Measurements from ENCODE around the gene ULK4.
"Not testable (repeated sequence)": the region's sequence is repeated elsewhere in the genome, so short reads cannot be mapped to it uniquely, and the experiment has no call there.

The ULK4 gene

GRCh38 chr3:41580274-41580959, 381.5 kb downstream of the ULK4 start:
- no peak for DNase-seq (ENCODE audit: low read depth, low spot score)

DNA sequence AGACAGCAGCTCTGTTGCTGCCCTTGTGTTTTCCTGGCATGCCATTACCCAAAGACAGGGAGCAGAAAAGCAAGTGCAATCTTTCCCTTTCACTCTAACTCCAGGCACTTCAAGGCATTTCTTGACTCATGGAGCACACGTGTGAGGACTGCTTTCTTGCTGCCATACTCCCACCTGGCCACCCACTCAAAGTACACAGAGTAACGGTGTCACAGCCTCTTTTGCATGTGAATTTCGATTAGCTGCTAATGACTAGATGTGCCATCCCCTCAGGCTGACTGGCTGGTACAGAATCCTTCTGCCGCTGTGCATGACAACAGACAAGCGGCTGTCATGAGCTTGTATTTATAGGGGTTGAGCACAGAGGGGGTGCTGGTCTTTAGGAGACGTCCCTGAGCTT, 382.0 kb downstream of the ULK4 start:
- DNase-seq (ENCODE audit: low read depth, low spot score) = no peak

DNA sequence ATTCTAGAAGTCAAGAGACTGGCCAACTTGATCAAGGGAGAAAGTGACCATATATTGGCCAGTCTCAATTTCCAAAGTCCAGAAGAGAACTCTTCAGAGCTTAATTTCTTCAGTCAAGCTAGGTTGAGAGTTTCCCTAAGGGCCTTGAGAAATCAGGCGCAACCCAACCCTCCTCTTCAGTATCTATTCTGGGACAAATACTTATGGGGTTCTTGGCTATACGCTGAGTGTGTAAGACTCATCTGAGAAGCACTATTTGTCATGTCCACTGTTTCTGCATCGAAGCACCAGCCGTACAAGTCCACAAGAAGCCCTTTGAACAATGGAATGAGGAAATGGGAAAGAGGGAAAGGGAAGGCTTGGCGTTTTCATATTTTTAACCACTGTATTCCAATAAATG, 383.1 kb downstream of the ULK4 start:
- no peak for DNase-seq (ENCODE audit: low read depth, low spot score)

GRCh38 chr3:41575724-41576123, 386.2 kb downstream of the ULK4 start:
- no peak for DNase-seq (ENCODE audit: low read depth, low spot score)

DNA sequence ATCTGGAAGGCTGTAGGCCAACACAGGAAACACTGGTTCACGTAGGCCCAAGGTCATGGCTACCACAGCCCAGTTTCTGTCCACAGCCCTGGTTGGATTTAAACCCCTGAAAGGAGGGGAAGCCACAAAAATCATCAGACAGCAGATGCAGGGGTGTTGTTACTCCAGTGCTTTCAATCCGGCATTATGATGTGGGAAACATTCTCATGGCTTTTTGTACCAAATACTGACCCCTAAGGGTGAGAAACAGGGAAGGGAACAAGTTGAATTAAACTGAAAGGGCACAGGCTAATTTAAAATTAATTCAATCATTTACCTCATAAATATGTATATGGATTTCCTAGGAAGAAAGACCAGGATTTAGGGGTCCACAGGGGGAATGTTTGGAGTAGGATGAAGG, 387.0 kb downstream of the ULK4 start:
- DNase-seq (ENCODE audit: low read depth, low spot score) = no peak

- no peak for DNase-seq (ENCODE audit: low read depth, low spot score)
Observed at GRCh38 chr3:41573591-41573990, 388.3 kb downstream of the ULK4 start.

GRCh38 chr3:41572092-41572491, 389.8 kb downstream of the ULK4 start:
- DNase-seq (ENCODE audit: low read depth, low spot score) = no peak

GRCh38 chr3:41569632-41570305, 392.1 kb downstream of the ULK4 start:
- no peak for DNase-seq (ENCODE audit: low read depth, low spot score)

GRCh38 chr3:41565948-41566514, 395.9 kb downstream of the ULK4 start:
- DNase-seq (ENCODE audit: low read depth, low spot score) = no peak

DNA sequence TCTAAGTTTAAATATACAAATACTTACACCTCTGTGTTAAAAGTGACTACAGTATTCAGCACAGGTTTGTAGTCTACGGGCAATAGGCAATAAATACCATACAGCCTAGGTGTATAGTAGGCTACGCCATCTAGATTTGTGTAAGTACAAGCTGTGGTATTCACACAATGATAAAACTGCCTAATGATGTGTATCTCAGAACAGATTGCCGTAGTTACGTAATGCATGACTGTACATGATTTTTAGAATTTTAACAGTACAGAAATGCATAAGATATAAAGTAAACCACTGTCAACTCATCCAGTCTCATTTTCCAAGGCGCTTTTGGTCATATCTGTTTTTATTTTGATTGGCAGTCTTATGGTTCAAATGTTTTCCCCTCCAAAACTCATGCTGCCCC, 396.9 kb downstream of the ULK4 start:
- no peak for DNase-seq (ENCODE audit: low read depth, low spot score)

DNA sequence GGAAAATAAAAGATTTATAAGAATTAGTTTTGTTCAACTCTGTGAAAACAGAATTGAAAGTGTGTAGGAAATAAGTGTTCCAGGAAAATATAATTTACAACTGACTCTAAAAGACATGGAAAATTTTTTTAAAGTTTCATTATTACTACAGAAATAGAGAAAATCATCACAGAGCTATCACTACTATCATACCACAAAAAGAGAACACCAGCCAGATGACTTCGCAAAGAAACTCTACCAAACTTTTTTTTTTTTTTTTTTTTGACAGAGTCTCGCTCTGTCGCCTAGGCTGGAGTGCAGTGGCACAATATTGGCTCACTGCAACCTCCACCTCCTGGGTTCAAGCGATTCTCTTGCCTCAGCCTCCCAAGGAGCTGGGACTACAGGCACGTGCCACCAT, 405.7 kb downstream of the ULK4 start:
- not testable (repeated sequence) for DNase-seq (ENCODE audit: low read depth, low spot score)

DNA sequence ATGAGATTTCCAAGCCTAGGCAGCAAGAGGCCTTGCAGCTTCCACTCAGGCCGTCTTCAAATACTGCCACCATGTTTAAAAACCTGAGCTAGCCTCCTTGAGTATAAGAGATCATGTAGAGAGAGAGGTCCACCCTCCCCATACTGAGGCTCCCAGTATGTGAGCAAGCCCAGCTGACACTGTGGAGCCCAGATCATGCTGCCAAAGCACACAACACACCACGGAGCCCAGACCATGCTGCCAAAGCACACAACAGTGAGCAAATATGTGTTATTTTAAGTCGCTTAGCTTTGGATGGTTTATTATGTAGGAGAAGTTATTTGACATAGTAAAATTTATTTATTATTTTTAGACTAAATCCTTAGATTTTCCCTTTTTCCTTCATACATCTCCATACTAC, 428.9 kb downstream of the ULK4 start:
- no peak for DNase-seq (ENCODE audit: low read depth, low spot score)

- no peak for DNase-seq (ENCODE audit: low read depth, low spot score)
Observed at GRCh38 chr3:41526995-41527573, 434.8 kb downstream of the ULK4 start.

- no peak for DNase-seq (ENCODE audit: low read depth, low spot score)
Observed at GRCh38 chr3:41525303-41526064, 436.4 kb downstream of the ULK4 start.

- no peak for DNase-seq (ENCODE audit: low read depth, low spot score)
Observed at GRCh38 chr3:41523897-41524296, 438.0 kb downstream of the ULK4 start.

GRCh38 chr3:41522612-41523011, 439.3 kb downstream of the ULK4 start:
- DNase-seq (ENCODE audit: low read depth, low spot score) = no peak

- no peak for DNase-seq (ENCODE audit: low read depth, low spot score)
Observed at GRCh38 chr3:41521010-41521655, 440.8 kb downstream of the ULK4 start.

GRCh38 chr3:41519746-41520145, 442.2 kb downstream of the ULK4 start:
- DNase-seq (ENCODE audit: low read depth, low spot score) = no peak

GRCh38 chr3:41518626-41519025, 443.3 kb downstream of the ULK4 start:
- DNase-seq (ENCODE audit: low read depth, low spot score) = no peak

DNA sequence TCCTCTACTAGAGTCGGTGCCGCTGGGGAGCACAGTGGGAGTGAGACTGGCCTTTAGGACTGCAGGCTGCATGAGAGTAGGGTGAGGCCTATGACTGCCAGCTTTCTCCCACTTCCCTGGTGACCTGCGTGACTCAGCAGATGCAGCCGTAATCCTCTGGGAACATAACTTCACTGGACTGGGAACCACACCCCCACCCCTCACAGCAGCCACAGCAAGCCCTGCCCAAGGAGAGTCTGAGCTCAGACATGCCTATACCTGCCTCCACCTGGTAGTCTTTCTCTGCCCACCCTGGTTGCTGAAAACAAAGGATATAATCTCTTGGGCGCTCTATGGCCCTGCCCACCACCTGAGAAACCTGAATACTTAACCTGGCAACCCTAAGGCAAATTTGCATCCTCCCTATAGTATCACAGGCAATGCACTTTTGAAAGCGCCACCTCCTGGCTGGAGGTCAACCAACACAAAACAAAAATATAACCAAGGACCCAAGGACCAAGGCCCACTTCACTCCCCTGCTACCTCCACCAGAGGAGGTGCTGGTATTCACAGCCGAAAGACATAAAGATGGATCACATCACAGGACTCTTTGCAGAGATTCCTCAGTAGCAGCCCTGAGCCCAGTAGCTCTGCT, 453.7 kb downstream of the ULK4 start:
- no peak for DNase-seq (ENCODE audit: low read depth, low spot score)

Data from astrocyte of the hippocampus (primary cell).